PC-3 (cell line): ENCODE data around the gene FAH.

ENCODE experiments used
- EZH2 ChIP-seq: fragments of 300-600 bp; sonication (generic); IDR thresholded peaks from one replicate; pipeline ENCODE4 v1.6.1; 2017; ENCODE audit warnings: antibody characterized with exemption, mild to moderate bottlenecking, low read length; ENCODE audit not compliant: unreplicated experiment
- EZH2phosphoT487 ChIP-seq: fragments of 300-600 bp; sonication (generic); IDR thresholded peaks from 2 replicates; pipeline ENCODE4 v1.6.1; 2018; ENCODE audit warnings: mild to moderate bottlenecking, antibody characterized with exemption, low read length, borderline replicate concordance
- TF ChIP-seq, protein P1 (sequence below): fragments of 300-600 bp; sonication (generic); conservative IDR thresholded peaks from 2 replicates; pipeline ENCODE4 v1.5.1; 2017; ENCODE audit warnings: antibody characterized with exemption, low read depth, mild to moderate bottlenecking, low read length

DNA sequence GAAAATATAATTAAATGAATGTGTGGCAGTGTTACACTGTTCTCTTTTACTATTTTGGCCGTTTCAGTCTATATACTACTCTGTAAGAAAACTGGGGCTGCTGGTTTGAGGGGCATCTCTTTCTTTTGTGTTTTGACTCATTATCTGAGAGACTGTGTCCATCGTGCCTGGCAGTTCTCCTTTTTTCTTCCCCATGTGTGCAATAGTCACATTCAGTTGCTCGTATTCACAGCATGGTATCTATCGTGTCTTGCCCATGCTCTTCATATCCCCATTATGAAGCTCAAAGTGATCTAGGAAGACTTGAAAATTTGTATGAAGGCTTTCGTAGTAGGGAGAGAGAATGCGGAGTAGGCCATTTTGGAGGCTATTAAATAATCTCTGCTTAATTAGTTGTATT is 29.8 kb upstream of the FAH start:
- TF ChIP-seq EZH2 (no peak), EZH2phosphoT487 (no peak)
- TF ChIP-seq, protein P1, sequence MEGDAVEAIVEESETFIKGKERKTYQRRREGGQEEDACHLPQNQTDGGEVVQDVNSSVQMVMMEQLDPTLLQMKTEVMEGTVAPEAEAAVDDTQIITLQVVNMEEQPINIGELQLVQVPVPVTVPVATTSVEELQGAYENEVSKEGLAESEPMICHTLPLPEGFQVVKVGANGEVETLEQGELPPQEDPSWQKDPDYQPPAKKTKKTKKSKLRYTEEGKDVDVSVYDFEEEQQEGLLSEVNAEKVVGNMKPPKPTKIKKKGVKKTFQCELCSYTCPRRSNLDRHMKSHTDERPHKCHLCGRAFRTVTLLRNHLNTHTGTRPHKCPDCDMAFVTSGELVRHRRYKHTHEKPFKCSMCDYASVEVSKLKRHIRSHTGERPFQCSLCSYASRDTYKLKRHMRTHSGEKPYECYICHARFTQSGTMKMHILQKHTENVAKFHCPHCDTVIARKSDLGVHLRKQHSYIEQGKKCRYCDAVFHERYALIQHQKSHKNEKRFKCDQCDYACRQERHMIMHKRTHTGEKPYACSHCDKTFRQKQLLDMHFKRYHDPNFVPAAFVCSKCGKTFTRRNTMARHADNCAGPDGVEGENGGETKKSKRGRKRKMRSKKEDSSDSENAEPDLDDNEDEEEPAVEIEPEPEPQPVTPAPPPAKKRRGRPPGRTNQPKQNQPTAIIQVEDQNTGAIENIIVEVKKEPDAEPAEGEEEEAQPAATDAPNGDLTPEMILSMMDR = no peak
